Endothelial cell of umbilical vein (primary cell): ENCODE results near the gene P2RY11. TPM values are rescaled to one million over a fixed set of nuclear protein-coding genes. Genes with fewer than 3 reads are reported as not detected.

Source experiments
- BruUV-seq: library from RNA; stranded (reverse); fragments of 400-500 nt; replicated peaks from 2 replicates; lab custom pipeline; 2021; lab: Mats Ljungman, UMichigan
- CTCF ChIA-PET: fragments of 300-600, 350-600 bp; sonication (Branson Sonifier 250); formaldehyde crosslinking; loops from one replicate; lab custom pipeline; 2021; ENCODE audit warnings: antibody characterized with exemption, inconsistent platforms; lab: Charles Lee
- POLR2A ChIA-PET: fragments of 300-600, 350-600 bp; sonication (Branson Sonifier 250); formaldehyde crosslinking; loops from one replicate; lab custom pipeline; 2021; ENCODE audit warnings: antibody characterized with exemption, inconsistent platforms; lab: Charles Lee
- DNase-seq: peaks from one replicate; pipeline ENCODE4 v3.0.0-alpha.2; 2011; ENCODE audit warnings: low read depth, low spot score
- FAIRE-seq: peaks from 2 replicates; lab custom pipeline; 2011; peaks lifted over from hg19 to GRCh38; lab: Jason Lieb, UNC
- H2AFZ ChIP-seq: 2 replicates; pipeline ENCODE4 v1.6.0; 2012; ENCODE audit warnings: low read depth, low read length, control low read depth, inconsistent platforms
- H3K27ac ChIP-seq: 2 replicates; pipeline ENCODE4 v1.5.1; 2011; ENCODE audit warnings: low read depth, mild to moderate bottlenecking, control low read depth, low read length, moderate library complexity; ENCODE audit not compliant: insufficient read depth
- H3K27me3 ChIP-seq, 2 experiments: 2 replicates each; pipeline versions ENCODE4 v1.6.0 to v1.6.1; 2011; ENCODE audit warnings: low read length in 2 of 2, mixed read lengths in 1 of 2; ENCODE audit not compliant: control insufficient read depth in 2 of 2, insufficient read depth in 2 of 2
- H3K36me3 ChIP-seq, 2 experiments: 2 replicates in 1 of 2; 3 replicates in 1 of 2; pipeline ENCODE4 v1.5.1; 2011; ENCODE audit warnings: low read length in 2 of 2, mild to moderate bottlenecking in 1 of 2, moderate library complexity in 1 of 2; ENCODE audit not compliant: control insufficient read depth in 2 of 2, insufficient read depth in 2 of 2; ENCODE audit errors: extremely low read depth in 1 of 2
- H3K4me1 ChIP-seq: 3 replicates; pipeline ENCODE4 v1.5.1; 2011; ENCODE audit warnings: mild to moderate bottlenecking, low read length; ENCODE audit not compliant: control insufficient read depth, insufficient read depth; ENCODE audit errors: extremely low read depth
- H3K4me2 ChIP-seq: 2 replicates; pipeline ENCODE4 v1.6.1; 2011; ENCODE audit warnings: low read length, control low read depth, mixed read lengths; ENCODE audit not compliant: insufficient read depth
- H3K4me3 ChIP-seq, 3 experiments: fragments of 200-600 bp in 1 of 3; sonication (generic), shearing (Covaris generic) in 1 of 3; replicated peaks in 1 of 3; 2 replicates each; pipeline ENCODE4 v1.5.1; 2011 to 2016; ENCODE audit warnings: control low read depth in 3 of 3, low read length in 3 of 3, mild to moderate bottlenecking in 2 of 3, inconsistent platforms in 1 of 3, low read depth in 1 of 3, moderate library complexity in 1 of 3; ENCODE audit not compliant: insufficient read depth in 1 of 3
- H3K79me2 ChIP-seq: 2 replicates; pipeline ENCODE4 v1.6.0; 2012; ENCODE audit warnings: low read length, inconsistent platforms; ENCODE audit not compliant: control insufficient read depth, insufficient read depth
- H3K9ac ChIP-seq: replicated peaks from 2 replicates; pipeline ENCODE3; 2011; ENCODE audit warnings: low read length, control low read depth; ENCODE audit not compliant: insufficient read depth; ENCODE audit errors: extremely low read depth
- H3K9me1 ChIP-seq: replicated peaks from 3 replicates; pipeline ENCODE4 v1.6.0; 2011; ENCODE audit warnings: mild to moderate bottlenecking, low read length; ENCODE audit not compliant: control insufficient read depth, insufficient read depth; ENCODE audit errors: extremely low read depth
- H3K9me3 ChIP-seq: replicated peaks from 2 replicates; pipeline ENCODE4 v1.5.1; 2012; ENCODE audit warnings: low read length, inconsistent platforms; ENCODE audit not compliant: control insufficient read depth, insufficient read depth
- H4K20me1 ChIP-seq: replicated peaks from 2 replicates; pipeline ENCODE3; 2011; ENCODE audit warnings: mild to moderate bottlenecking, low read length; ENCODE audit not compliant: control insufficient read depth, insufficient read depth; ENCODE audit errors: extremely low read depth
- CTCF ChIP-seq, 2 donors: IDR thresholded peaks; 1 replicate in 1 of 2; 2 replicates in 1 of 2; pipeline ENCODE4 v1.5.1; 2011; ENCODE audit warnings: low read length in 2 of 2, mild to moderate bottlenecking in 2 of 2, moderate library complexity in 2 of 2, control low read depth in 1 of 2, inconsistent platforms in 1 of 2, low read depth in 1 of 2; ENCODE audit not compliant: insufficient read depth in 1 of 2; ENCODE audit errors: extremely low read depth in 1 of 2
- EZH2 ChIP-seq: IDR thresholded peaks from 2 replicates; pipeline ENCODE4 v1.6.1; 2012; ENCODE audit warnings: borderline replicate concordance, low read depth, mild to moderate bottlenecking, moderate library complexity, low read length, inconsistent platforms; ENCODE audit not compliant: severe bottlenecking
- FOS ChIP-seq: IDR thresholded peaks from 2 replicates; pipeline ENCODE4 v1.6.1; 2011; ENCODE audit warnings: mild to moderate bottlenecking, low read length, moderate library complexity, borderline replicate concordance; ENCODE audit not compliant: insufficient read depth
- GATA2 ChIP-seq: IDR thresholded peaks from 2 replicates; pipeline ENCODE4 v1.7.0; 2011; ENCODE audit warnings: low read depth, mild to moderate bottlenecking, moderate library complexity, mixed read lengths, low read length; ENCODE audit not compliant: insufficient read length, insufficient read depth
- JUN ChIP-seq: IDR thresholded peaks from 2 replicates; pipeline ENCODE4 v1.6.1; 2011; ENCODE audit warnings: borderline replicate concordance, low read depth; ENCODE audit not compliant: insufficient read length, insufficient read depth
- MYC ChIP-seq: IDR thresholded peaks from one replicate; pipeline ENCODE4 v1.6.1; 2011; ENCODE audit warnings: mild to moderate bottlenecking, low read depth, low read length
- POLR2A ChIP-seq: IDR thresholded peaks from 2 replicates; pipeline ENCODE4 v1.6.1; 2012; ENCODE audit warnings: low read depth, mild to moderate bottlenecking, control low read depth, low read length
- POLR2AphosphoS5 ChIP-seq: IDR thresholded peaks from 2 replicates; pipeline ENCODE4 v1.6.1; 2012; ENCODE audit warnings: low read depth, mild to moderate bottlenecking, control low read depth, low read length, moderate library complexity; ENCODE audit not compliant: insufficient read depth
- dilution Hi-C: fragments of 300-500 bp; cut with MboI; formaldehyde crosslinking; loops from one replicate; pipeline ENCODE4 v1.15.0; 2019; ENCODE audit warnings: low sequenced_read_pairs; ENCODE audit not compliant: extremely low pct_ligation_motif_present
- intact Hi-C: fragments of 100-400 bp; cut with micrococcal nuclease; formaldehyde crosslinking; loops from one replicate; pipeline ENCODE4 v1.10.0; 2022
- polyA plus RNA-seq, 4 experiments: library from polyadenylated mRNA; depleted of rRNA in 3 of 4; stranded (reverse) in 3 of 4; unstranded in 1 of 4; fragments of >200 nt; gene quantifications; 2 replicates each; pipeline versions ENCODE4 v1.2.1 to v1.2.3, GENCODE V29; 2011 to 2012; ENCODE audit warnings: missing spikeins in 1 of 4
- total RNA-seq: library from RNA; stranded (reverse); gene quantifications from 2 replicates; pipeline ENCODE4 v1.2.3, GENCODE V29; 2021
- TF ChIP-seq, protein P1 (sequence below): IDR thresholded peaks from 2 replicates; pipeline ENCODE4 v1.6.1; 2011; ENCODE audit not compliant: insufficient read depth, insufficient read length

P2RY11 gene
- total and polyA plus RNA-seq, 2 donors (not counting 3 experiments of a cell fraction or from before 2014, with no cell fraction given): 3.6 to 14.6 TPM

- Histone ChIP-seq H3K27ac (no peak overlapping the region), H4K20me1 (no peaks in the 10 kb centered on the region), H3K4me2 (no peak overlapping the region), H3K4me3 (no peak overlapping the region), H3K9ac (no peak overlapping the region), H2AFZ (no peak overlapping the region), H3K79me2 (peaks cover 18% of the 10 kb centered on the region), H3K36me3 (peaks cover 5 to 37% of the 10 kb centered on the region in 2 experiments), H3K9me3 (no peaks in the 10 kb centered on the region), H3K9me1 (no peaks in the 10 kb centered on the region), H3K27me3 (no peaks in the 10 kb centered on the region), H3K4me1 (peaks cover 7% of the 10 kb centered on the region)
- no TSS peak for BruUV-seq
- TF ChIP-seq POLR2AphosphoS5 (peak; percentile 16), POLR2A (peak; percentile 33)
- TF ChIP-seq, protein P1, sequence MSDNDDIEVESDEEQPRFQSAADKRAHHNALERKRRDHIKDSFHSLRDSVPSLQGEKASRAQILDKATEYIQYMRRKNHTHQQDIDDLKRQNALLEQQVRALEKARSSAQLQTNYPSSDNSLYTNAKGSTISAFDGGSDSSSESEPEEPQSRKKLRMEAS: no peak
- ChIA-PET POLR2A (interaction anchor here (0.5 kb wide), 1 partner anchor 184 kb away, joined by 3 read pairs; no protein-coding TSS in a partner anchor), CTCF (interaction anchor here (0.9 to 1.6 kb wide), 3 partner anchors 13 to 135 kb away, joined by 3 to 6 read pairs (median 4); no protein-coding TSS in a partner anchor)
- dilution Hi-C loops: no loop called here
- no peak for DNase-seq
- intact Hi-C loops: no loop called here
- no peak for FAIRE-seq
These were observed 4.0 kb downstream of the P2RY11 start for GRCh38 chr19:10115392-10116084.

GRCh38 chr19:10116085-10116865 lies 4.8 kb downstream of the P2RY11 start:
- Histone ChIP-seq H3K9me3 (no peaks in the 10 kb centered on the region), H2AFZ (no peak overlapping the region), H3K27me3 (no peaks in the 10 kb centered on the region), H3K36me3 (peaks cover 3 to 30% of the 10 kb centered on the region in 2 experiments), H3K9ac (no peak overlapping the region), H3K4me1 (peaks cover 11% of the 10 kb centered on the region), H4K20me1 (no peaks in the 10 kb centered on the region), H3K9me1 (no peaks in the 10 kb centered on the region), H3K79me2 (peaks cover 18% of the 10 kb centered on the region), H3K4me3 (no peak overlapping the region), H3K27ac (no peak overlapping the region), H3K4me2 (no peak overlapping the region)
- FAIRE-seq: no peak
- CTCF ChIA-PET: interaction anchor here (0.9 to 1.2 kb wide), 3 partner anchors 10 to 134 kb away, joined by 3 to 4 read pairs (median 4); partner anchors contain the start of gene PPAN
- DNase-seq: no peak
- POLR2A ChIA-PET: interaction anchor here (0.5 kb wide), 1 partner anchor 185 kb away, joined by 3 read pairs; no protein-coding TSS in a partner anchor
- no TSS peak for BruUV-seq
- TF ChIP-seq MYC (no peak), EZH2 (no peak), FOS (no peak), CTCF (IDR thresholded peaks at IDR 0.05; ENCODE audit: extremely low read depth in 1 of 2, insufficient read depth in 1 of 2, low read depth in 1 of 2, low read length in 2 of 2) (no peak), JUN (no peak), POLR2AphosphoS5 (no peak), POLR2A (no peak), GATA2 (no peak)
- TF ChIP-seq, protein P1: no peak
- dilution Hi-C loops: no loop called here
- intact Hi-C loops: no loop called here
